Tibial artery (tissue), 4 donors: ENCODE data around the gene PCDHGA9.
"Not testable (repeated sequence)": the region's sequence is repeated elsewhere in the genome, so short reads cannot be mapped to it uniquely, and the experiment has no call there.

Source experiments
- DNase-seq, 2 donors: peaks; one replicate each; pipeline ENCODE4 v3.0.0-alpha.2; 2019
- H3K27ac ChIP-seq, 2 donors: fragments of 200-600 bp; sonication (generic) in 1 of 2; 1 replicate in 1 of 2; 2 replicates in 1 of 2; pipeline ENCODE4 v1.5.1; 2018 to 2019; ENCODE audit warnings: mild to moderate bottlenecking in 1 of 2
- H3K27me3 ChIP-seq, 2 donors: fragments of 200-600 bp; sonication (generic) in 1 of 2; one replicate each; pipeline versions ENCODE4 v1.5.1 to v1.6.0; 2016 to 2019
- H3K36me3 ChIP-seq, 3 donors: fragments of 200-600 bp; sonication (generic) in 2 of 3; one replicate each; pipeline ENCODE4 v1.5.1; 2016 to 2019; ENCODE audit warnings: mild to moderate bottlenecking in 2 of 3
- H3K4me1 ChIP-seq, 4 donors: fragments of 200-600 bp; sonication (generic) in 2 of 4; 1 replicate in 3 of 4; 2 replicates in 1 of 4; pipeline ENCODE4 v1.5.1; 2016 to 2019
- H3K4me3 ChIP-seq, 2 donors: fragments of 200-600 bp; sonication (generic) in 1 of 2; 1 replicate in 1 of 2; 2 replicates in 1 of 2; pipeline ENCODE4 v1.5.1; 2018 to 2019; ENCODE audit warnings: mild to moderate bottlenecking in 2 of 2
- H3K9me3 ChIP-seq, 3 donors: fragments of 200-600 bp; sonication (generic) in 1 of 3; one replicate each; pipeline ENCODE4 v1.5.1; 2016 to 2019
- intact Hi-C: fragments of 100-400 bp; cut with DNase I; formaldehyde crosslinking; loops from one replicate; pipeline ENCODE4 v1.15.0; 2023; ENCODE audit warnings: low total_unique reads
- TF ChIP-seq, protein P1 (sequence below), 2 experiments: fragments of 200-600 bp in 1 of 2; fragments of 450-650 bp in 1 of 2; IDR thresholded peaks; one replicate each; pipeline ENCODE4 v1.5.1; 2017 to 2019; ENCODE audit warnings: antibody characterized with exemption in 2 of 2, mild to moderate bottlenecking in 1 of 2, moderate library complexity in 1 of 2

PCDHGA9 gene

DNA sequence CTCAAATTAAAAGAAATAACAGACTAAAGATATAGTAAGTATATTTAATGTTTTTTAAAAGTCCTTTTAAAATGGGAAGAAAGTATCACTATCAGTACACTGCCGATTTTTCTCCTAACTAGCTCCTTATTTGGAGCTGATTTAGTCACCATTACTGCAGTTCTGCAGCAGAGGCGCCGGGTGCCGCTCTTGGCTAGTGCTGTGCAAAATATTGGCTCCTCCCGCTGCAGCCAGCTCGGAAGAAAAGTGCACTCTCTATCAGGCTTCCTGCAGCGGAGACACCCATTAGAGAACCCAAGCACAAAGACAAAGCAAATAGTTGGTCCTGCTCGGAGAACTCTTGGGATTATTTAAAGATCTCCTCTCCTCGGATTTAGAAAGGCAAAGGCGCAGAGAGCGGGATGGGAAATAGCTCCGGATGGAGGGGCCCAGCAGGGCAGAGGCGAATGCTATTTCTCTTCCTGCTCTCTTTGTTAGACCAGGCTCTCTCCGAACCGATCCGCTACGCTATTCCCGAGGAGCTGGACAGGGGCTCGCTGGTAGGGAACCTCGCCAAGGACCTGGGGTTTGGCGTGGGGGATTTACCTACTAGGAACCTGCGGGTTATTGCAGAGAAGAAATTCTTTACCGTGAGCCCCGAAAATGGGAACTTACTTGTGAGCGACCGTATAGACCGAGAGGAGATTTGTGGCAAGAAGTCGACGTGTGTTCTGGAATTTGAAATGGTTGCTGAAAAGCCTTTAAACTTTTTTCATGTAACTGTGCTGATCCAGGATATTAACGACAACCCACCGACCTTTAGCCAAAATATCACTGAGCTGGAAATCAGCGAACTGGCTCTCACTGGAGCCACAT is 32.4 kb upstream of the PCDHGA9 start, which contains the start of gene PCDHGB3:
PCDHGB3 (plus strand) TSS at position 249 of the 855 bp plus-strand sequence; CDS start at position 402, 153 bp downstream.
- peak in 1 of 2 donors; percentile 37 for DNase-seq
- peaks cover 17 to 99% (median 89%) of the 10 kb centered on the region in 3 donors for H3K9me3 ChIP-seq
- peak within 1 kb of the TSS; percentile 28 to 35 for H3K4me3 ChIP-seq
- no peak within 1 kb of the TSS for H3K27ac ChIP-seq
- intact Hi-C loops: no loop called here
- H3K4me1 ChIP-seq: no peaks in the 10 kb centered on the region
- H3K36me3 ChIP-seq: peaks cover 0 to 67% (median 41%) of the 10 kb centered on the region in 3 donors
- H3K27me3 ChIP-seq: no peaks in the 10 kb centered on the region
- TF ChIP-seq, protein P1, sequence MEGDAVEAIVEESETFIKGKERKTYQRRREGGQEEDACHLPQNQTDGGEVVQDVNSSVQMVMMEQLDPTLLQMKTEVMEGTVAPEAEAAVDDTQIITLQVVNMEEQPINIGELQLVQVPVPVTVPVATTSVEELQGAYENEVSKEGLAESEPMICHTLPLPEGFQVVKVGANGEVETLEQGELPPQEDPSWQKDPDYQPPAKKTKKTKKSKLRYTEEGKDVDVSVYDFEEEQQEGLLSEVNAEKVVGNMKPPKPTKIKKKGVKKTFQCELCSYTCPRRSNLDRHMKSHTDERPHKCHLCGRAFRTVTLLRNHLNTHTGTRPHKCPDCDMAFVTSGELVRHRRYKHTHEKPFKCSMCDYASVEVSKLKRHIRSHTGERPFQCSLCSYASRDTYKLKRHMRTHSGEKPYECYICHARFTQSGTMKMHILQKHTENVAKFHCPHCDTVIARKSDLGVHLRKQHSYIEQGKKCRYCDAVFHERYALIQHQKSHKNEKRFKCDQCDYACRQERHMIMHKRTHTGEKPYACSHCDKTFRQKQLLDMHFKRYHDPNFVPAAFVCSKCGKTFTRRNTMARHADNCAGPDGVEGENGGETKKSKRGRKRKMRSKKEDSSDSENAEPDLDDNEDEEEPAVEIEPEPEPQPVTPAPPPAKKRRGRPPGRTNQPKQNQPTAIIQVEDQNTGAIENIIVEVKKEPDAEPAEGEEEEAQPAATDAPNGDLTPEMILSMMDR (IDR thresholded peaks at IDR 0.05): peak in 1 of 2 experiments; percentile 28

DNA sequence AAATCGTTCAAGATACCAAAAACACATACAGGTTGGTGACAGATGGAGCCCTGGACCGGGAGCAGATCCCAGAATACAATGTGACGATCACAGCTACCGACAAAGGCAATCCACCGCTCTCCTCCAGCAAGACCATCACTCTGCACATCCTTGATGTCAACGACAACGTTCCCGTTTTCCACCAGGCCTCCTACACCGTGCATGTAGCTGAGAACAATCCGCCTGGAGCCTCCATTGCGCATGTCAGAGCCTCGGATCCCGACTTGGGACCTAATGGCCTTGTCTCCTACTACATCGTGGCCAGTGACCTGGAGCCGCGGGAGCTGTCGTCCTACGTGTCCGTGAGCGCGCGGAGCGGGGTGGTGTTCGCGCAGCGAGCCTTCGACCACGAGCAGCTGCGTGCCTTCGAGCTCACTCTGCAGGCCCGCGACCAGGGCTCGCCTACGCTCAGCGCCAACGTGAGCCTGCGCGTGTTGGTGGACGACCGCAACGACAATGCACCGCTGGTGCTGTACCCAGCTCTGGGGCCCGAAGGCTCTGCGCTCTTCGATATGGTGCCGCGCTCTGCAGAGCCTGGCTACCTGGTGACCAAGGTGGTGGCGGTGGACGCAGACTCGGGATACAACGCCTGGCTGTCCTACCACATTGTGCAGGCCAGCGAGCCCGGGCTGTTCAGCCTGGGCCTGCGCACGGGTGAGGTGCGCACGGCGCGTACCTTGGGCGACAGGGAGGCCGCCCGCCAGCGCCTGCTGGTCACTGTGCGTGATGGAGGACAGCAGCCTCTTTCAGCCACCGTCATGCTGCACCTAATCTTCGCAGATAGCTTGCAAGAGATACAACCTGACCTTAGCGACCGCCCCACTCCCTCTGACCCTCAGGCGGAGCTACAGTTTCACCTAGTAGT is 30.8 kb upstream of the PCDHGA9 start:
- Histone ChIP-seq H3K9me3 (peaks cover 6 to 99% (median 90%) of the 10 kb centered on the region in 3 donors), H3K4me3 (no peak overlapping the region), H3K27ac (no peak overlapping the region), H3K27me3 (no peaks in the 10 kb centered on the region), H3K4me1 (no peaks in the 10 kb centered on the region), H3K36me3 (peaks cover 0 to 57% (median 53%) of the 10 kb centered on the region in 3 donors)
- DNase-seq: no peak
- intact Hi-C loops: no loop called here
- TF ChIP-seq, protein P1 (IDR thresholded peaks at IDR 0.05): no peak

DNA sequence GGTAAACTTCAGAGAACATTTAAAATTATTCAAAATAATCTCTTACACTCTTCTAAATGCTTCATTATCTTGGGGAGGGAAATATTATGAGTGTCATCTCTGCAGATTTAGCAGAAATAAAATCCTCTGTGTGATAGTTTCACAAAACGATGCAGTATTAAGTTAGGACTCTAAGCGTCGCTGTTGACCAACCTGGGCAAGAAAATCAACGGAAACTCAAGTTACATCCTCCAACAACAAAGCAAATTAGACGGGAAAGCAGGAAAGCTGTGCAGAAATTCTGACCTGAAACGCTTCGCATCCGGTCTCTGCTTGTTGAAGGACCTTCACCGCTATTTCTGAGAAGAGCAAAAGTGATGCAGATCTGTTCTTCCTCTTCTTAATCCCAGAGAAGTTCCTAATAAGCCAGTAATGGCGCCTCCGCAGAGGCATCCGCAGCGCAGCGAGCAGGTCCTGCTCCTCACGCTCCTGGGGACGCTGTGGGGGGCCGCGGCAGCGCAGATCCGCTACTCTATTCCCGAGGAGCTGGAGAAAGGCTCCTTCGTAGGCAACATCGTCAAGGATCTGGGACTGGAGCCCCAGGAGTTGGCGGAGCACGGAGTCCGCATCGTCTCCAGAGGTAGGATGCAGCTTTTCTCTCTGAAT is 28.8 kb upstream of the PCDHGA9 start, which contains the start of gene PCDHGA6:
PCDHGA6 (plus strand) TSS at position 219 of the 645 bp plus-strand sequence; CDS start at position 412, 193 bp downstream.
- intact Hi-C loops: no loop called here
- no peaks in the 10 kb centered on the region for H3K4me1 ChIP-seq
- H3K9me3 ChIP-seq: peaks cover 6 to 100% (median 95%) of the 10 kb centered on the region in 3 donors
- DNase-seq: no peak
- H3K4me3 ChIP-seq: peak within 1 kb of the TSS; percentile 21 to 30
- H3K27me3 ChIP-seq: no peaks in the 10 kb centered on the region
- no peak within 1 kb of the TSS for H3K27ac ChIP-seq
- TF ChIP-seq, protein P1 (IDR thresholded peaks at IDR 0.05): peak in 1 of 2 experiments; percentile 25
- H3K36me3 ChIP-seq: peaks cover 0 to 71% (median 70%) of the 10 kb centered on the region in 3 donors

DNA sequence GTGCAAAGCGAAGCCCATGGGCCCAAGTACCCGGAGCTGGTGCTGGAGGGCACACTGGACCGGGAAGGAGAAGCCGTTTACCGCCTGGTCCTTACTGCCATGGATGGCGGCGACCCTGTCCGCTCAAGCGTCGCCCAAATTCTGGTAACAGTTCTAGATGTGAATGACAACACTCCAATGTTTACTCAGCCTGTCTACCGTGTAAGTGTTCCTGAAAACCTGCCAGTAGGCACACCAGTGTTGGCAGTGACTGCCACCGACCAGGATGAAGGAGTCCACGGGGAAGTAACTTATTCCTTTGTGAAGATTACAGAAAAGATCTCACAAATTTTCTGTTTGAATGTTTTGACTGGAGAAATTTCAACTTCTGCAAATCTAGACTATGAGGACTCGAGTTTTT is 28.0 kb upstream of the PCDHGA9 start:
- Histone ChIP-seq H3K9me3 (peaks cover 6 to 100% (median 87%) of the 10 kb centered on the region in 3 donors), H3K4me3 (no peak overlapping the region), H3K27ac (no peak overlapping the region), H3K36me3 (peaks cover 0 to 78% (median 71%) of the 10 kb centered on the region in 3 donors), H3K27me3 (no peaks in the 10 kb centered on the region), H3K4me1 (no peaks in the 10 kb centered on the region)
- DNase-seq: no peak
- TF ChIP-seq, protein P1 (IDR thresholded peaks at IDR 0.05): no peak
- intact Hi-C loops: no loop called here

DNA sequence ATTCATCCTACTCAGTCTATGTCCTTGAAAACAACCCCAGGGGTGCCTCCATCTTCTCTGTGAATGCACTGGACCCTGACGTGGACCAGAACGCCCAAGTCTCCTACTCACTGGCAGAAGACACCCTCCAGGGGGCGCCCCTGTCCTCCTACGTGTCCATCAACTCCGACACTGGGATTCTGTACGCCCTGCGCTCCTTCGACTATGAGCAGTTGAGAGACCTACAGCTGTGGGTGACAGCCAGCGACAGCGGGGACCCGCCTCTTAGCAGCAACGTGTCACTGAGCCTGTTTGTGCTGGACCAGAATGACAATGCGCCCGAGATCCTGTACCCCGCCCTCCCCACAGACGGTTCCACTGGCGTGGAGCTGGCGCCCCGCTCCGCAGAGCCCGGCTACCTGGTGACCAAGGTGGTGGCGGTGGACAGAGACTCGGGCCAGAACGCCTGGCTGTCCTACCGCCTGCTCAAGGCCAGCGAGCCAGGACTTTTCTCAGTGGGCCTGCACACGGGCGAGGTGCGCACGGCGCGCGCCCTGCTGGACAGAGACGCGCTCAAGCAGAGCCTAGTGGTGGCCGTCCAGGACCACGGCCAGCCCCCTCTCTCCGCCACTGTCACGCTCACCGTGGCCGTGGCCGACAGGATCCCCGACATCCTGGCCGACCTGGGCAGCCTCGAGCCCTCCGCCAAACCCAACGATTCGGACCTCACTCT is 27.0 kb upstream of the PCDHGA9 start:
- intact Hi-C loops, H3K4me3 ChIP-seq: not testable (repeated sequence)

More for the DNA sequence above, 27.0 kb upstream of the PCDHGA9 start:
- H3K4me1 ChIP-seq, DNase-seq, H3K27me3 ChIP-seq, H3K27ac ChIP-seq: not testable (repeated sequence)
- peaks cover 6 to 100% (median 85%) of the 10 kb centered on the region in 3 donors for H3K9me3 ChIP-seq
- H3K36me3 ChIP-seq: peaks cover 0 to 75% (median 63%) of the 10 kb centered on the region in 3 donors
